Astrocyte (in vitro differentiated cells and primary cell): ENCODE results near the gene SHROOM3. TPM values are rescaled to one million over a fixed set of nuclear protein-coding genes. Genes with fewer than 3 reads are reported as not detected.

Experiments
- DNase-seq: peaks from one replicate; pipeline ENCODE4 v3.0.0-alpha.2; 2010; ENCODE audit warnings: low read depth
- FAIRE-seq: peaks from 2 replicates; lab custom pipeline; 2011; peaks lifted over from hg19 to GRCh38; lab: Jason Lieb, UNC
- H2AFZ ChIP-seq: 2 replicates; pipeline ENCODE4 v1.6.0; 2012; ENCODE audit warnings: low read depth, low read length, inconsistent platforms
- H3K27ac ChIP-seq: 2 replicates; pipeline ENCODE4 v1.5.1; 2011; ENCODE audit warnings: low read depth, low read length, inconsistent platforms
- H3K27me3 ChIP-seq: 2 replicates; pipeline ENCODE4 v1.6.0; 2011; ENCODE audit warnings: low read length, inconsistent platforms; ENCODE audit not compliant: insufficient read depth
- H3K36me3 ChIP-seq: 2 replicates; pipeline ENCODE4 v1.5.1; 2011; ENCODE audit warnings: low read length, inconsistent platforms; ENCODE audit not compliant: insufficient read depth
- H3K4me1 ChIP-seq: 2 replicates; pipeline ENCODE4 v1.5.1; 2011; ENCODE audit warnings: low read length, inconsistent platforms; ENCODE audit not compliant: insufficient read depth
- H3K4me2 ChIP-seq: 2 replicates; pipeline ENCODE4 v1.6.0; 2012; ENCODE audit warnings: low read length, inconsistent platforms
- H3K4me3 ChIP-seq: 2 replicates; pipeline ENCODE4 v1.5.1; 2011; ENCODE audit warnings: low read depth, mild to moderate bottlenecking, low read length, inconsistent platforms; ENCODE audit not compliant: insufficient read depth
- H3K79me2 ChIP-seq: 2 replicates; pipeline ENCODE4 v1.6.0; 2012; ENCODE audit warnings: mild to moderate bottlenecking, low read length, inconsistent platforms; ENCODE audit not compliant: insufficient read depth
- H3K9ac ChIP-seq: 2 replicates; pipeline ENCODE4 v1.6.0; 2012; ENCODE audit warnings: mild to moderate bottlenecking, low read length, inconsistent platforms
- H3K9me3 ChIP-seq: 2 replicates; pipeline ENCODE4 v1.5.1; 2012; ENCODE audit warnings: low read depth, mild to moderate bottlenecking, low read length, inconsistent platforms; ENCODE audit not compliant: insufficient read depth
- H4K20me1 ChIP-seq: 2 replicates; pipeline ENCODE4 v1.6.0; 2012; ENCODE audit warnings: low read length, inconsistent platforms; ENCODE audit not compliant: insufficient read depth
- H3K27ac Mint-ChIP-seq: one replicate; pipeline ENCODE4 v1.8.0; 2021; ENCODE audit warnings: mild to moderate bottlenecking, mixed read lengths; ENCODE audit not compliant: unreplicated experiment
- H3K27me3 Mint-ChIP-seq: one replicate; pipeline ENCODE4 v1.8.0; 2021; ENCODE audit warnings: low read depth, mixed read lengths; ENCODE audit not compliant: unreplicated experiment
- H3K36me3 Mint-ChIP-seq: one replicate; pipeline ENCODE4 v1.8.0; 2021; ENCODE audit warnings: low read depth, mixed read lengths; ENCODE audit not compliant: unreplicated experiment
- H3K4me1 Mint-ChIP-seq: one replicate; pipeline ENCODE4 v1.8.0; 2021; ENCODE audit warnings: low read depth, mixed read lengths; ENCODE audit not compliant: unreplicated experiment
- H3K4me3 Mint-ChIP-seq: one replicate; pipeline ENCODE4 v1.8.0; 2021; ENCODE audit warnings: mild to moderate bottlenecking, moderate library complexity, mixed read lengths; ENCODE audit not compliant: unreplicated experiment
- H3K9me3 Mint-ChIP-seq: one replicate; pipeline ENCODE4 v1.8.0; 2021; ENCODE audit warnings: mild to moderate bottlenecking, mixed read lengths; ENCODE audit not compliant: unreplicated experiment
- CTCF ChIP-seq: IDR thresholded peaks from 2 replicates; pipeline ENCODE4 v1.5.1; 2011; ENCODE audit warnings: low read depth, mild to moderate bottlenecking, inconsistent platforms, low read length, moderate library complexity; ENCODE audit not compliant: insufficient read depth
- EZH2 ChIP-seq: IDR thresholded peaks from 2 replicates; pipeline ENCODE4 v1.6.1; 2012; ENCODE audit warnings: mild to moderate bottlenecking, low read length, inconsistent platforms; ENCODE audit not compliant: insufficient read depth
- total RNA-seq: library from RNA; stranded (reverse); gene quantifications from 2 replicates; pipeline ENCODE4 v1.2.1, GENCODE V29; 2021

The SHROOM3 gene
- total RNA-seq, 1 donor from 2014 or later: 64.6 TPM

DNA sequence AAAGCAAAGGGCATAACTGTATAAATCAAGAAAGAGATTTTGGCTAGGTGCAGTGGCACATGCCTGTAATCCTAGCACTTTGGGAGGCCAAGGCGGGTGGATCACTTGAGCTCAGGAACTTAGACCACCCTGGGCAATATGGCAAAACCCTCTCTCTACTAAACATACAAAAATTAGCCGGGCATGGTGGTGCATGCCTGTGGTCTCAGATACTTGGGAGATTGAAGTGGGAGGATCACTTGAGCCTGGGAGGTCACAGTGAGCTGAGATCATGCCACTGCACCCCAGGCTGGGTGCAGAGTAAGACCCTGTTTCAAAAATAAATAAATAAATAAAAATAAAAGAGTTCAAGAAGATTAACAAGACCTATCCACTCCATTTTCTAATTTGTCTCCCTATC is 235.6 kb downstream of the SHROOM3 start:
- H3K4me2 ChIP-seq: no peak overlapping the region
- H3K4me3 ChIP-seq: no peak overlapping the region
- no peak for FAIRE-seq

DNA sequence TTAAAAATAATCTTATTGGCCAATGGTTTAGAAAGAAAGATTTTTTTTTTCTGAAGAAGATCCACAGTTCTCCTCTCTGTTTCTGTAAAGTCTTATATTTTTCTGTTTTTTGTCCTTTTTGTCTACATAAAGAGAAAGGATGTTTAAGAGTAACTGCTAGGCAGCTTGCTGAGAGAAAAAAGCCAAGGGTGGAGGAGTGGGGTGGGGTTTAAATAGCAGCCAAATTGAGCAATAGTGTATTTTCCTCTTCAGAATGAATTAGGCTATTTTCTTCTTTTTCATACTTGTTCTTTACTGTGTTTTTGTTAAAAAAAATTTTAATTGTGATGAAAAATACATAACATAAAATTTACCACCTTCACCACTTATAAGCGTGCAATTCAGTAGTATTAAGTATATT is 238.3 kb downstream of the SHROOM3 start:
- peaks cover 1% of the 10 kb centered on the region for H3K4me1 Mint-ChIP-seq
- Histone ChIP-seq H3K36me3 (no peaks in the 10 kb centered on the region), H4K20me1 (no peaks in the 10 kb centered on the region), H3K4me2 (no peak overlapping the region), H2AFZ (no peak overlapping the region), H3K79me2 (no peaks in the 10 kb centered on the region), H3K4me1 (no peaks in the 10 kb centered on the region), H3K4me3 (no peak overlapping the region), H3K27me3 (no peaks in the 10 kb centered on the region), H3K27ac (no peak overlapping the region), H3K9me3 (no peaks in the 10 kb centered on the region), H3K9ac (no peak overlapping the region)
- H3K27ac Mint-ChIP-seq: no peak overlapping the region
- TF ChIP-seq CTCF: no peak
- TF ChIP-seq EZH2: no peak
- no peak overlapping the region for H3K4me3 Mint-ChIP-seq
- H3K27me3 Mint-ChIP-seq: no peaks in the 10 kb centered on the region
- no peaks in the 10 kb centered on the region for H3K9me3 Mint-ChIP-seq
- no peak for DNase-seq
- FAIRE-seq: no peak
- H3K36me3 Mint-ChIP-seq: peaks cover 9% of the 10 kb centered on the region

More for the DNA sequence above, 235.6 kb downstream of the SHROOM3 start:
- Histone ChIP-seq H3K79me2 (no peaks in the 10 kb centered on the region), H3K4me1 (no peaks in the 10 kb centered on the region), H3K9ac (no peak overlapping the region), H3K36me3 (no peaks in the 10 kb centered on the region), H3K9me3 (no peaks in the 10 kb centered on the region), H3K27ac (no peak overlapping the region), H4K20me1 (no peaks in the 10 kb centered on the region), H3K27me3 (no peaks in the 10 kb centered on the region), H2AFZ (no peak overlapping the region)
- no peak for DNase-seq
- Mint-ChIP-seq H3K27me3 (no peaks in the 10 kb centered on the region), H3K4me3 (no peak overlapping the region), H3K36me3 (peaks cover 15% of the 10 kb centered on the region), H3K27ac (no peak overlapping the region), H3K9me3 (no peaks in the 10 kb centered on the region), H3K4me1 (peaks cover 4% of the 10 kb centered on the region)
- TF ChIP-seq CTCF (no peak), EZH2 (no peak)

GRCh38 chr4:76674983-76675382 is 240.0 kb downstream of the SHROOM3 start:
- Histone ChIP-seq H3K4me2 (no peak overlapping the region), H4K20me1 (no peaks in the 10 kb centered on the region), H3K4me1 (no peaks in the 10 kb centered on the region), H3K9me3 (no peaks in the 10 kb centered on the region), H3K27ac (no peak overlapping the region), H3K27me3 (no peaks in the 10 kb centered on the region), H3K4me3 (no peak overlapping the region), H3K36me3 (no peaks in the 10 kb centered on the region), H2AFZ (no peak overlapping the region), H3K79me2 (no peaks in the 10 kb centered on the region), H3K9ac (no peak overlapping the region)
- DNase-seq (no peak), FAIRE-seq (no peak)
- TF ChIP-seq EZH2 (no peak), CTCF (no peak)
- H3K4me1 Mint-ChIP-seq: peaks cover 1% of the 10 kb centered on the region
- no peaks in the 10 kb centered on the region for H3K9me3 Mint-ChIP-seq
- no peak overlapping the region for H3K4me3 Mint-ChIP-seq
- H3K27ac Mint-ChIP-seq: no peak overlapping the region
- H3K36me3 Mint-ChIP-seq: peaks cover 6% of the 10 kb centered on the region
- no peaks in the 10 kb centered on the region for H3K27me3 Mint-ChIP-seq
